Endothelial cell of umbilical vein (primary cell): Measurements from ENCODE around the gene GABRA5. TPM values are rescaled to one million over a fixed set of nuclear protein-coding genes. Genes with fewer than 3 reads are reported as not detected.

Experiments used
- BruUV-seq: library from RNA; stranded (reverse); fragments of 400-500 nt; replicated peaks from 2 replicates; lab custom pipeline; 2021; lab: Mats Ljungman, UMichigan
- CTCF ChIA-PET: fragments of 300-600, 350-600 bp; sonication (Branson Sonifier 250); formaldehyde crosslinking; loops from one replicate; lab custom pipeline; 2021; ENCODE audit warnings: antibody characterized with exemption, inconsistent platforms; lab: Charles Lee
- POLR2A ChIA-PET: fragments of 300-600, 350-600 bp; sonication (Branson Sonifier 250); formaldehyde crosslinking; loops from one replicate; lab custom pipeline; 2021; ENCODE audit warnings: antibody characterized with exemption, inconsistent platforms; lab: Charles Lee
- DNase-seq: peaks from one replicate; pipeline ENCODE4 v3.0.0-alpha.2; 2011; ENCODE audit warnings: low read depth, low spot score
- FAIRE-seq: peaks from 2 replicates; lab custom pipeline; 2011; peaks lifted over from hg19 to GRCh38; lab: Jason Lieb, UNC
- H2AFZ ChIP-seq: 2 replicates; pipeline ENCODE4 v1.6.0; 2012; ENCODE audit warnings: low read depth, low read length, control low read depth, inconsistent platforms
- H3K27ac ChIP-seq: 2 replicates; pipeline ENCODE4 v1.5.1; 2011; ENCODE audit warnings: low read depth, mild to moderate bottlenecking, control low read depth, low read length, moderate library complexity; ENCODE audit not compliant: insufficient read depth
- H3K27me3 ChIP-seq, 2 experiments: 2 replicates each; pipeline versions ENCODE4 v1.6.0 to v1.6.1; 2011; ENCODE audit warnings: low read length in 2 of 2, mixed read lengths in 1 of 2; ENCODE audit not compliant: control insufficient read depth in 2 of 2, insufficient read depth in 2 of 2
- H3K36me3 ChIP-seq, 2 experiments: 2 replicates in 1 of 2; 3 replicates in 1 of 2; pipeline ENCODE4 v1.5.1; 2011; ENCODE audit warnings: low read length in 2 of 2, mild to moderate bottlenecking in 1 of 2, moderate library complexity in 1 of 2; ENCODE audit not compliant: control insufficient read depth in 2 of 2, insufficient read depth in 2 of 2; ENCODE audit errors: extremely low read depth in 1 of 2
- H3K4me1 ChIP-seq: 3 replicates; pipeline ENCODE4 v1.5.1; 2011; ENCODE audit warnings: mild to moderate bottlenecking, low read length; ENCODE audit not compliant: control insufficient read depth, insufficient read depth; ENCODE audit errors: extremely low read depth
- H3K4me2 ChIP-seq: 2 replicates; pipeline ENCODE4 v1.6.1; 2011; ENCODE audit warnings: low read length, control low read depth, mixed read lengths; ENCODE audit not compliant: insufficient read depth
- H3K4me3 ChIP-seq, 3 experiments: fragments of 200-600 bp in 1 of 3; sonication (generic), shearing (Covaris generic) in 1 of 3; replicated peaks in 1 of 3; 2 replicates each; pipeline ENCODE4 v1.5.1; 2011 to 2016; ENCODE audit warnings: control low read depth in 3 of 3, low read length in 3 of 3, mild to moderate bottlenecking in 2 of 3, inconsistent platforms in 1 of 3, low read depth in 1 of 3, moderate library complexity in 1 of 3; ENCODE audit not compliant: insufficient read depth in 1 of 3
- H3K79me2 ChIP-seq: 2 replicates; pipeline ENCODE4 v1.6.0; 2012; ENCODE audit warnings: low read length, inconsistent platforms; ENCODE audit not compliant: control insufficient read depth, insufficient read depth
- H3K9ac ChIP-seq: replicated peaks from 2 replicates; pipeline ENCODE3; 2011; ENCODE audit warnings: low read length, control low read depth; ENCODE audit not compliant: insufficient read depth; ENCODE audit errors: extremely low read depth
- H3K9me1 ChIP-seq: replicated peaks from 3 replicates; pipeline ENCODE4 v1.6.0; 2011; ENCODE audit warnings: mild to moderate bottlenecking, low read length; ENCODE audit not compliant: control insufficient read depth, insufficient read depth; ENCODE audit errors: extremely low read depth
- H3K9me3 ChIP-seq: replicated peaks from 2 replicates; pipeline ENCODE4 v1.5.1; 2012; ENCODE audit warnings: low read length, inconsistent platforms; ENCODE audit not compliant: control insufficient read depth, insufficient read depth
- H4K20me1 ChIP-seq: replicated peaks from 2 replicates; pipeline ENCODE3; 2011; ENCODE audit warnings: mild to moderate bottlenecking, low read length; ENCODE audit not compliant: control insufficient read depth, insufficient read depth; ENCODE audit errors: extremely low read depth
- JUN ChIP-seq: IDR thresholded peaks from 2 replicates; pipeline ENCODE4 v1.6.1; 2011; ENCODE audit warnings: borderline replicate concordance, low read depth; ENCODE audit not compliant: insufficient read length, insufficient read depth
- POLR2A ChIP-seq: IDR thresholded peaks from 2 replicates; pipeline ENCODE4 v1.6.1; 2012; ENCODE audit warnings: low read depth, mild to moderate bottlenecking, control low read depth, low read length
- POLR2AphosphoS5 ChIP-seq: IDR thresholded peaks from 2 replicates; pipeline ENCODE4 v1.6.1; 2012; ENCODE audit warnings: low read depth, mild to moderate bottlenecking, control low read depth, low read length, moderate library complexity; ENCODE audit not compliant: insufficient read depth
- dilution Hi-C: fragments of 300-500 bp; cut with MboI; formaldehyde crosslinking; loops from one replicate; pipeline ENCODE4 v1.15.0; 2019; ENCODE audit warnings: low sequenced_read_pairs; ENCODE audit not compliant: extremely low pct_ligation_motif_present
- intact Hi-C: fragments of 100-400 bp; cut with micrococcal nuclease; formaldehyde crosslinking; loops from one replicate; pipeline ENCODE4 v1.10.0; 2022
- polyA plus RNA-seq, 4 experiments: library from polyadenylated mRNA; depleted of rRNA in 3 of 4; stranded (reverse) in 3 of 4; unstranded in 1 of 4; fragments of >200 nt; gene quantifications; 2 replicates each; pipeline versions ENCODE4 v1.2.1 to v1.2.3, GENCODE V29; 2011 to 2012; ENCODE audit warnings: missing spikeins in 1 of 4
- total RNA-seq: library from RNA; stranded (reverse); gene quantifications from 2 replicates; pipeline ENCODE4 v1.2.3, GENCODE V29; 2021

The GABRA5 gene
- total and polyA plus RNA-seq, 2 donors (not counting 3 experiments of a cell fraction or from before 2014, with no cell fraction given): not detected

GRCh38 chr15:26875476-26875850 is 8.6 kb downstream of the GABRA5 start:
- H3K36me3 ChIP-seq: no peaks in the 10 kb centered on the region
- H3K4me2 ChIP-seq: no peak overlapping the region
- H4K20me1 ChIP-seq: no peaks in the 10 kb centered on the region
- no peak overlapping the region for H3K27ac ChIP-seq
- CTCF ChIA-PET: no interaction called here
- POLR2A ChIA-PET: no interaction called here
- dilution Hi-C loops: no loop called here
- TF ChIP-seq POLR2AphosphoS5 (no peak), JUN (no peak)
- intact Hi-C loops: no loop called here
- H2AFZ ChIP-seq: no peak overlapping the region
- H3K27me3 ChIP-seq: no peaks in the 10 kb centered on the region
- H3K4me1 ChIP-seq: no peaks in the 10 kb centered on the region
- no TSS peak for BruUV-seq
- DNase-seq: no peak
- H3K9me1 ChIP-seq: no peaks in the 10 kb centered on the region
- FAIRE-seq: no peak
- H3K79me2 ChIP-seq: no peaks in the 10 kb centered on the region
- peaks cover 3% of the 10 kb centered on the region for H3K9me3 ChIP-seq
- no peak overlapping the region for H3K9ac ChIP-seq
- H3K4me3 ChIP-seq: no peak overlapping the region

DNA sequence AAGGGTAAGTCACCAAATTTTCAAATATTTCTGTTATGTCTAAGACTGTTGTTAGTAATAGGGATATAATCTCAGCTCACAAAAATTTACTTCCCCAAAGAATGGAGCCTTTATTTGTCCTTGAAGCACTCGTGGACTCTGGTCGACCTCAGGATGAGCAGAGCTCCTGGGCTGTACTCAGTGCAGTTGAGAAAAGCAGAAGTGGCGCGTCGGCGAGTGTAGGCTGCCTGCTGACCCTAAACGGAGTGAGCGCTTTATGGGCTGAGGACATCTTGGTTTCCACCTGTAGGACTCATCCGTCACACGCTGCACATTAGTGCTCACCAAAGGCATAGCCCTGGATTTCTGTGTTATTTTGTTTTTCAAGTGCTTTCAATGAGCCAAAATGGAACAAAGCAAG is 11.0 kb downstream of the GABRA5 start:
- Histone ChIP-seq H3K9me3 (peaks cover 3% of the 10 kb centered on the region), H3K9me1 (no peaks in the 10 kb centered on the region), H3K4me2 (no peak overlapping the region), H3K4me3 (no peak overlapping the region), H2AFZ (no peak overlapping the region), H3K9ac (no peak overlapping the region), H3K36me3 (no peaks in the 10 kb centered on the region), H3K79me2 (no peaks in the 10 kb centered on the region), H3K27me3 (no peaks in the 10 kb centered on the region), H3K27ac (no peak overlapping the region), H3K4me1 (no peaks in the 10 kb centered on the region), H4K20me1 (no peaks in the 10 kb centered on the region)
- DNase-seq (no peak), FAIRE-seq (no peak)
- POLR2A ChIA-PET: no interaction called here
- BruUV-seq: no TSS peak
- dilution Hi-C loops: no loop called here
- TF ChIP-seq POLR2A: no peak
- intact Hi-C loops: no loop called here
- CTCF ChIA-PET: no interaction called here
